K562 (cell line): ENCODE results near the gene OVOL2. TPM values are rescaled to one million over a fixed set of nuclear protein-coding genes. Genes with fewer than 3 reads are reported as not detected.

Experiments used
- ATAC-seq: fragments of 200-7000 bp; cut with Tn5 transposase; 3 replicates; pipeline ENCODE4 v1.9.1; 2020; ENCODE audit warnings: moderate library complexity
- BruUV-seq: library from RNA; stranded (reverse); fragments of 400-500 nt; replicated peaks from 2 replicates; lab custom pipeline; 2021; lab: Mats Ljungman, UMichigan
- CTCF ChIA-PET: fragments of 300-600 bp; formaldehyde crosslinking; extraction: SDS; loops from one replicate; lab custom pipeline; 2021; ENCODE audit warnings: low intra/inter-chr PET ratio; lab: Yijun Ruan, JAX
- POLR2A ChIA-PET: fragments of 300-600, 350-650 bp; sonication (Branson Sonifier 250); formaldehyde crosslinking; extraction: SDS; loops from one replicate; lab custom pipeline; 2021; ENCODE audit warnings: antibody characterized with exemption, inconsistent platforms; lab: Yijun Ruan, JAX
- DNase-seq, 4 experiments: peaks; one replicate each; pipeline versions ENCODE4 v3.0.0 to v3.0.0-alpha.2; 2011 to 2018; ENCODE audit warnings: low spot score in 3 of 4, mixed read lengths in 3 of 4; ENCODE audit errors: extremely low read depth in 1 of 4
- FAIRE-seq: peaks from 2 replicates; lab custom pipeline; 2011; peaks lifted over from hg19 to GRCh38; lab: Jason Lieb, UNC
- H2AFZ ChIP-seq: 2 replicates; pipeline ENCODE4 v1.6.0; 2011; ENCODE audit warnings: low read depth, low read length, control low read depth, inconsistent platforms
- H3K27ac ChIP-seq: fragments of 200-600 bp; 3 replicates; pipeline ENCODE4 v1.8.0; 2011; ENCODE audit warnings: low read depth, mild to moderate bottlenecking, control low read depth, inconsistent platforms, low read length, moderate library complexity, mixed read lengths; ENCODE audit errors: extremely low read depth
- H3K27me3 ChIP-seq, 2 experiments: fragments of 300-600 bp in 1 of 2; 2 replicates in 1 of 2; 3 replicates in 1 of 2; pipeline versions ENCODE4 v1.6.0 to v1.8.0; 2011; ENCODE audit warnings: inconsistent platforms in 2 of 2, low read length in 2 of 2, mild to moderate bottlenecking in 1 of 2, mixed read lengths in 1 of 2, moderate library complexity in 1 of 2; ENCODE audit not compliant: control insufficient read depth in 2 of 2, insufficient read depth in 2 of 2
- H3K36me3 ChIP-seq: fragments of 300-600 bp; 3 replicates; pipeline ENCODE4 v1.8.0; 2011; ENCODE audit warnings: mild to moderate bottlenecking, low read length, inconsistent platforms; ENCODE audit not compliant: control insufficient read depth, insufficient read depth
- H3K4me1 ChIP-seq, 2 experiments: fragments of 200-600 bp in 1 of 2; replicated peaks in 1 of 2; 2 replicates in 1 of 2; 3 replicates in 1 of 2; pipeline versions ENCODE4 v1.5.1 to v1.8.0; 2011; ENCODE audit warnings: inconsistent platforms in 2 of 2, low read length in 2 of 2, mild to moderate bottlenecking in 1 of 2, mixed read lengths in 1 of 2, moderate library complexity in 1 of 2; ENCODE audit not compliant: control insufficient read depth in 2 of 2, insufficient read depth in 2 of 2
- H3K4me2 ChIP-seq: 2 replicates; pipeline ENCODE4 v1.6.1; 2011; ENCODE audit warnings: low read length, control low read depth, inconsistent platforms, mixed read lengths; ENCODE audit not compliant: insufficient read depth
- H3K4me3 ChIP-seq: fragments of 200-600 bp; sonication (generic), shearing (Covaris generic); 2 replicates; pipeline ENCODE4 v1.5.1; 2016; ENCODE audit warnings: control low read depth, inconsistent platforms
- H3K79me2 ChIP-seq: fragments of 200-600 bp; 3 replicates; pipeline ENCODE4 v1.8.0; 2011; ENCODE audit warnings: low read length, inconsistent platforms; ENCODE audit not compliant: control insufficient read depth, insufficient read depth
- H3K9ac ChIP-seq, 2 experiments: 2 replicates each; pipeline versions ENCODE4 v1.6.0 to v1.6.1; 2011; ENCODE audit warnings: low read depth in 2 of 2, low read length in 2 of 2, control low read depth in 1 of 2, inconsistent platforms in 1 of 2, mild to moderate bottlenecking in 1 of 2, mixed read lengths in 1 of 2; ENCODE audit not compliant: insufficient read depth in 1 of 2
- H3K9me1 ChIP-seq: one replicate; pipeline ENCODE4 v1.6.0; 2011; ENCODE audit warnings: inconsistent platforms, mild to moderate bottlenecking, low read length, moderate library complexity; ENCODE audit not compliant: control insufficient read depth, insufficient read depth
- H3K9me3 ChIP-seq: replicated peaks from 2 replicates; pipeline ENCODE4 v1.5.1; 2011; ENCODE audit warnings: low read depth, low read length, inconsistent platforms; ENCODE audit not compliant: control insufficient read depth, insufficient read depth
- H4K20me1 ChIP-seq: replicated peaks from 2 replicates; pipeline ENCODE4 v1.6.1; 2011; ENCODE audit warnings: low read length, inconsistent platforms, mixed read lengths; ENCODE audit not compliant: control insufficient read depth, insufficient read depth
- C11orf30 ChIP-seq: fragments of 450-650 bp; IDR thresholded peaks from 2 replicates; pipeline ENCODE4 v1.6.1; 2016; ENCODE audit warnings: low read depth, mild to moderate bottlenecking
- CBX3 ChIP-seq, 2 experiments: IDR thresholded peaks; 1 replicate in 1 of 2; 2 replicates in 1 of 2; pipeline ENCODE4 v1.6.1; 2012; ENCODE audit warnings: inconsistent platforms in 2 of 2, low read length in 2 of 2, borderline replicate concordance in 1 of 2, control low read depth in 1 of 2
- CEBPB ChIP-seq: fragments of 450-650 bp; IDR thresholded peaks from 2 replicates; pipeline ENCODE4 v1.6.1; 2016; ENCODE audit warnings: missing genetic modification characterization, missing compliant biosample characterization
- ESRRB ChIP-seq: fragments of 250-450 bp; sonication (Bioruptor Pico); IDR thresholded peaks from 2 replicates; pipeline ENCODE4 v1.5.0; 2020; ENCODE audit warnings: mild to moderate bottlenecking, moderate library complexity, borderline replicate concordance
- FOXK1 ChIP-seq: sonication (generic); formaldehyde crosslinking; IDR thresholded peaks from 2 replicates; pipeline ENCODE4 v1.8.0; 2022; ENCODE audit warnings: missing genetic modification reagents, mild to moderate bottlenecking, borderline replicate concordance
- MAZ ChIP-seq, 2 experiments: fragments of 450-650 bp in 1 of 2; sonication (generic) in 1 of 2; formaldehyde crosslinking; IDR thresholded peaks in 1 of 2; conservative IDR thresholded peaks in 1 of 2; 2 replicates each; pipeline versions ENCODE4 v1.4.0 to v1.5.0; 2020; ENCODE audit warnings: mild to moderate bottlenecking in 1 of 2, missing genetic modification reagents in 1 of 2
- NR3C1 ChIP-seq: sonication (generic); formaldehyde crosslinking; IDR thresholded peaks from 2 replicates; pipeline ENCODE4 v1.8.1; 2022; ENCODE audit warnings: missing genetic modification reagents
- OTX1 ChIP-seq: fragments of 450-650 bp; formaldehyde crosslinking; IDR thresholded peaks from 2 replicates; pipeline ENCODE4 v1.4.0; 2022; ENCODE audit warnings: mild to moderate bottlenecking
- RBFOX2 ChIP-seq: fragments of 200-400 bp; formaldehyde crosslinking; IDR thresholded peaks from 2 replicates; pipeline ENCODE4 v1.6.1; 2017; ENCODE audit warnings: low read depth, mild to moderate bottlenecking, low read length, moderate library complexity
- SOX6 ChIP-seq: fragments of 450-650 bp; IDR thresholded peaks from 2 replicates; pipeline ENCODE4 v1.6.1; 2014; ENCODE audit warnings: mild to moderate bottlenecking
- SRSF1 ChIP-seq: fragments of 200-400 bp; formaldehyde crosslinking; IDR thresholded peaks from 2 replicates; pipeline ENCODE4 v1.6.1; 2017; ENCODE audit warnings: mild to moderate bottlenecking, low read depth, low read length, moderate library complexity
- SUPT5H ChIP-seq: fragments of 450-650 bp; IDR thresholded peaks from 2 replicates; pipeline ENCODE4 v1.6.1; 2016
- ZNF165 ChIP-seq: fragments of 250-450 bp; sonication (Bioruptor Pico); IDR thresholded peaks from 2 replicates; pipeline ENCODE4 v1.4.0; 2020; ENCODE audit warnings: borderline replicate concordance
- ZNF592 ChIP-seq: fragments of 450-650 bp; IDR thresholded peaks from 2 replicates; pipeline ENCODE4 v1.6.1; 2017; ENCODE audit warnings: antibody characterized with exemption, mild to moderate bottlenecking
- WGBS: fragments of 100-300 bp; shearing (Covaris generic); methylation state at CpG from one replicate; pipeline ENCODE4 v1.1.6; 2016; ENCODE audit warnings: low coverage, mixed read lengths; ENCODE audit not compliant: insufficient coverage; ENCODE audit errors: missing lambda C conversion rate; 5-methylcytosine and 5-hydroxymethylcytosine counted together
- in situ Hi-C: fragments of 300-500 bp; cut with MboI; formaldehyde crosslinking; loops from 4 replicates; pipeline ENCODE4 v1.15.0; 2018; ENCODE audit warnings: inconsistent platforms, mixed read lengths
- intact Hi-C: fragments of 100-400 bp; cut with micrococcal nuclease; formaldehyde crosslinking; loops from 2 replicates; pipeline ENCODE4 v1.14.2; 2022
- polyA plus RNA-seq, 8 experiments: library from polyadenylated mRNA; depleted of rRNA in 4 of 8; stranded (reverse) in 5 of 8; unstranded in 3 of 8; fragments of >200 nt; fragmentation: Nextera tagmentation in 2 of 8; fragmentation: Illumina TruSeq in 1 of 8; extraction: Ambion mirVana in 2 of 8; extraction: Trizol in 1 of 8; gene quantifications; 2 replicates each; pipeline versions ENCODE4 v1.2.1 to v1.2.3, GENCODE V29; 2011 to 2014; ENCODE audit warnings: inconsistent platforms in 1 of 8, missing spikeins in 1 of 8
- total RNA-seq, 7 experiments: library from RNA; depleted of rRNA in 6 of 7; stranded (reverse); fragments of >200 nt in 6 of 7; fragmentation: Illumina TruSeq in 2 of 7; extraction: Trizol in 2 of 7; gene quantifications; 2 replicates each; pipeline versions ENCODE4 v1.2.1 to v1.2.3, GENCODE V29; 2011 to 2021; ENCODE audit warnings: low replicate concordance in 1 of 7
- TF ChIP-seq, protein P1 (sequence below): fragments of 250-450 bp; sonication (Bioruptor Pico); IDR thresholded peaks from 2 replicates; pipeline ENCODE4 v1.8.0; 2021; ENCODE audit warnings: mild to moderate bottlenecking, moderate library complexity

The OVOL2 gene
- total and polyA plus RNA-seq, 9 of the 15 experiments (the other 6 are each of a cell fraction or from before 2014, with no cell fraction given) = not detected

DNA sequence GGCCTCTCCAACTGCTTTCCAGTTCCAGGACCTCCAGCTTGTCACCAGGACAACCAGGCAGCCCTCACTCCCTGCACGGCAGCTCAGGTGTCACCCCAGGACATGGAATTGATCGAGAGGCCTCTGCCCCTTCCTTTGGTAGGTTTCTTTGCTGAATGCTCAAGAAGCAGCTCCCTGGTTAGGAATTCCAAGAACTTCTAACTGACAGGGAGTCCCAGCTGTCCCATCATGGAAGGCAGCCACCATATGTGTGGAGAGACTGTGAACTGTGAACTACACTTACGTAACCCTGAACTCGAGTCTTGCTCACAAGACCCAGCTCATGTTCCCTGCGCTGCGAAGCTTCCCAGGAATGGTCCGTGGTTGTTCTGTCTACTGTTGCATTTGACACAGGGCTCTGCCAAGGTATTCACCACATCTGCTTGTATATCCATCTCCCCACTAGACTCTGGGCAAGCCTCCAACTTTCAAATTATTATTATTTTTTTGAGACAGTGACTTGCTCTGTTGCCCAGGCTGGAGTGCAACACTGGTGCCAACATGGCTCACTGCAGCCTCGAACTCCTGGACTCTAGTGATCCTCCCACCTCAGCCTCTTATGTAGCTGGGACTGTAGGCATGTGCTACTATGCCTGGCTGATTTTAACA lies 53.2 kb downstream of the OVOL2 start:
- H3K4me3 ChIP-seq = no peak overlapping the region
- H3K9ac ChIP-seq = no peak overlapping the region
- FAIRE-seq (no peak), ATAC-seq (no peak), DNase-seq (no peak)
- ChIA-PET POLR2A (interaction anchor here (0.6 to 1.6 kb wide), 4 partner anchors 14 to 454 kb away, joined by 3 to 5 read pairs (median 4); no protein-coding TSS in a partner anchor), CTCF (no interaction called here)
- H3K79me2 ChIP-seq = no peaks in the 10 kb centered on the region
- WGBS = 35% methylated on average over 7 of the region's 8 CpGs
- H3K9me1 ChIP-seq = no peaks in the 10 kb centered on the region
- TF ChIP-seq NR3C1 = no peak
- no peak for TF ChIP-seq MAZ (CRISPR knock-in tag; conservative IDR thresholded peaks at IDR 0.05 in 1 of 2, IDR thresholded peaks at IDR 0.05 in 1 of 2)
- no peak for TF ChIP-seq OTX1
- no peak for TF ChIP-seq CEBPB (tag)
- TF ChIP-seq ZNF592 = no peak
- no peak for TF ChIP-seq CBX3 (IDR thresholded peaks at IDR 0.05; ENCODE audit: borderline replicate concordance in 1 of 2, low read length in 2 of 2)
- TF ChIP-seq RBFOX2 = no peak
- TF ChIP-seq SUPT5H = no peak
- no peak for TF ChIP-seq ESRRB (CRISPR knock-in tag)
- no peak for TF ChIP-seq SOX6
- no peak for TF ChIP-seq FOXK1 (CRISPR knock-in tag)
- TF ChIP-seq SRSF1 = no peak
- TF ChIP-seq, protein P1, sequence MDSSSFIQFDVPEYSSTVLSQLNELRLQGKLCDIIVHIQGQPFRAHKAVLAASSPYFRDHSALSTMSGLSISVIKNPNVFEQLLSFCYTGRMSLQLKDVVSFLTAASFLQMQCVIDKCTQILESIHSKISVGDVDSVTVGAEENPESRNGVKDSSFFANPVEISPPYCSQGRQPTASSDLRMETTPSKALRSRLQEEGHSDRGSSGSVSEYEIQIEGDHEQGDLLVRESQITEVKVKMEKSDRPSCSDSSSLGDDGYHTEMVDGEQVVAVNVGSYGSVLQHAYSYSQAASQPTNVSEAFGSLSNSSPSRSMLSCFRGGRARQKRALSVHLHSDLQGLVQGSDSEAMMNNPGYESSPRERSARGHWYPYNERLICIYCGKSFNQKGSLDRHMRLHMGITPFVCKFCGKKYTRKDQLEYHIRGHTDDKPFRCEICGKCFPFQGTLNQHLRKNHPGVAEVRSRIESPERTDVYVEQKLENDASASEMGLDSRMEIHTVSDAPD = no peak
- no peak for TF ChIP-seq C11orf30
- no peak for TF ChIP-seq ZNF165 (CRISPR knock-in tag)
- no peaks in the 10 kb centered on the region for H3K36me3 ChIP-seq
- in situ Hi-C loops (no loop called here), intact Hi-C loops (no loop called here)
- no peaks in the 10 kb centered on the region for H4K20me1 ChIP-seq
- H3K27ac ChIP-seq = no peak overlapping the region
- no peak overlapping the region for H3K4me2 ChIP-seq
- no TSS peak for BruUV-seq
- H3K4me1 ChIP-seq = peaks cover 0 to 9% of the 10 kb centered on the region in 2 experiments; a peak in 2 of 5 replicates
- H3K27me3 ChIP-seq = 0 out of 5 replicates have a peak, but pooled peaks cover 0 to 2% of the 10 kb centered on the region in 2 experiments
- no peak overlapping the region for H2AFZ ChIP-seq
- no peaks in the 10 kb centered on the region for H3K9me3 ChIP-seq
